ENCODE results near the gene PSPH. TPM values are rescaled to one million over a fixed set of nuclear protein-coding genes. Genes with fewer than 3 reads are reported as not detected.

PSPH gene
- total and polyA plus RNA-seq, 4 donors = 28.7 to 42.4 (median 36.5) TPM

- H3K4me3 ChIP-seq (ENCODE audit: low read depth, low read length) = no peak overlapping the region
- no peaks in the 10 kb centered on the region for H3K27me3 ChIP-seq (ENCODE audit: control insufficient read depth, insufficient read depth, low read length)
- H3K9me3 ChIP-seq (ENCODE audit: control insufficient read depth, insufficient read depth, low read length) = no peaks in the 10 kb centered on the region
- WGBS (ENCODE audit: insufficient coverage) = 80% methylated on average over 1 of the region's 3 CpGs
- no peaks in the 10 kb centered on the region for H3K4me1 ChIP-seq (ENCODE audit: control insufficient read depth, insufficient read depth, low read length)
- peaks cover 43% of the 10 kb centered on the region for H3K36me3 ChIP-seq (ENCODE audit: control insufficient read depth, insufficient read depth, low read length)
- no peak for DNase-seq (ENCODE audit: low read depth in 4 of 6, low spot score in 6 of 6)
- no peak overlapping the region for H3K27ac ChIP-seq (ENCODE audit: low read depth, low read length)
These were observed 71.0 kb downstream of the PSPH start for GRCh38 chr7:55980266-55980665.

- Histone ChIP-seq H3K27ac (ENCODE audit: low read depth, low read length) (no peak overlapping the region), H3K36me3 (ENCODE audit: control insufficient read depth, insufficient read depth, low read length) (peaks cover 32% of the 10 kb centered on the region), H3K9me3 (ENCODE audit: control insufficient read depth, insufficient read depth, low read length) (no peaks in the 10 kb centered on the region), H3K27me3 (ENCODE audit: control insufficient read depth, insufficient read depth, low read length) (no peaks in the 10 kb centered on the region), H3K4me3 (ENCODE audit: low read depth, low read length) (no peak overlapping the region), H3K4me1 (ENCODE audit: control insufficient read depth, insufficient read depth, low read length) (no peaks in the 10 kb centered on the region)
- DNase-seq (ENCODE audit: low read depth in 4 of 6, low spot score in 6 of 6) = peak in 3 of 6 donors; percentile 13 to 78 (median 62)
- WGBS (ENCODE audit: insufficient coverage) = no CpG with 5 or more reads among the region's 4 CpGs
These were observed 73.4 kb downstream of the PSPH start for GRCh38 chr7:55977831-55978230.

- Histone ChIP-seq H3K4me3 (ENCODE audit: low read depth, low read length) (no peak overlapping the region), H3K27ac (ENCODE audit: low read depth, low read length) (no peak overlapping the region), H3K9me3 (ENCODE audit: control insufficient read depth, insufficient read depth, low read length) (no peaks in the 10 kb centered on the region), H3K36me3 (ENCODE audit: control insufficient read depth, insufficient read depth, low read length) (peaks cover 18% of the 10 kb centered on the region), H3K27me3 (ENCODE audit: control insufficient read depth, insufficient read depth, low read length) (no peaks in the 10 kb centered on the region), H3K4me1 (ENCODE audit: control insufficient read depth, insufficient read depth, low read length) (peaks cover under 1% of the 10 kb centered on the region)
- 100% methylated on average over 2 of the region's 7 CpGs for WGBS (ENCODE audit: insufficient coverage)
- DNase-seq (ENCODE audit: low read depth in 4 of 6, low spot score in 6 of 6) = no peak
These were observed 75.1 kb downstream of the PSPH start for GRCh38 chr7:55975988-55976633.

- Histone ChIP-seq H3K27me3 (ENCODE audit: control insufficient read depth, insufficient read depth, low read length) (no peaks in the 10 kb centered on the region), H3K36me3 (ENCODE audit: control insufficient read depth, insufficient read depth, low read length) (peaks cover 18% of the 10 kb centered on the region), H3K9me3 (ENCODE audit: control insufficient read depth, insufficient read depth, low read length) (no peaks in the 10 kb centered on the region), H3K27ac (ENCODE audit: low read depth, low read length) (no peak overlapping the region), H3K4me3 (ENCODE audit: low read depth, low read length) (no peak overlapping the region), H3K4me1 (ENCODE audit: control insufficient read depth, insufficient read depth, low read length) (peaks cover 7% of the 10 kb centered on the region)
- no peak for DNase-seq (ENCODE audit: low read depth in 4 of 6, low spot score in 6 of 6)
- 100% methylated on average over 1 of the region's 7 CpGs for WGBS (ENCODE audit: insufficient coverage)
These were observed 77.4 kb downstream of the PSPH start for GRCh38 chr7:55973747-55974250.

GRCh38 chr7:55970978-55971377 is 80.3 kb downstream of the PSPH start:
- no peak overlapping the region for H3K4me3 ChIP-seq (ENCODE audit: low read depth, low read length)
- no peaks in the 10 kb centered on the region for H3K27me3 ChIP-seq (ENCODE audit: control insufficient read depth, insufficient read depth, low read length)
- no peaks in the 10 kb centered on the region for H3K9me3 ChIP-seq (ENCODE audit: control insufficient read depth, insufficient read depth, low read length)
- peaks cover 17% of the 10 kb centered on the region for H3K4me1 ChIP-seq (ENCODE audit: control insufficient read depth, insufficient read depth, low read length)
- WGBS (ENCODE audit: insufficient coverage) = 75% methylated on average over 4 of the region's 8 CpGs
- DNase-seq (ENCODE audit: low read depth in 4 of 6, low spot score in 6 of 6) = no peak
- peaks cover 32% of the 10 kb centered on the region for H3K36me3 ChIP-seq (ENCODE audit: control insufficient read depth, insufficient read depth, low read length)
- H3K27ac ChIP-seq (ENCODE audit: low read depth, low read length) = no peak overlapping the region

GRCh38 chr7:55970561-55970960 is 80.7 kb downstream of the PSPH start:
- Histone ChIP-seq H3K27ac (ENCODE audit: low read depth, low read length) (no peak overlapping the region), H3K27me3 (ENCODE audit: control insufficient read depth, insufficient read depth, low read length) (no peaks in the 10 kb centered on the region), H3K36me3 (ENCODE audit: control insufficient read depth, insufficient read depth, low read length) (peaks cover 32% of the 10 kb centered on the region), H3K4me1 (ENCODE audit: control insufficient read depth, insufficient read depth, low read length) (peaks cover 21% of the 10 kb centered on the region), H3K9me3 (ENCODE audit: control insufficient read depth, insufficient read depth, low read length) (no peaks in the 10 kb centered on the region), H3K4me3 (ENCODE audit: low read depth, low read length) (no peak overlapping the region)
- no peak for DNase-seq (ENCODE audit: low read depth in 4 of 6, low spot score in 6 of 6)
- 96% methylated on average over 7 of the region's 7 CpGs for WGBS (ENCODE audit: insufficient coverage)

- 98% methylated on average over 6 of the region's 11 CpGs for WGBS (ENCODE audit: insufficient coverage)
- Histone ChIP-seq H3K4me1 (ENCODE audit: control insufficient read depth, insufficient read depth, low read length) (peaks cover 24% of the 10 kb centered on the region), H3K36me3 (ENCODE audit: control insufficient read depth, insufficient read depth, low read length) (peaks cover 30% of the 10 kb centered on the region)
These were observed 81.9 kb downstream of the PSPH start for GRCh38 chr7:55969391-55969790.

GRCh38 chr7:55966851-55967250 is 84.4 kb downstream of the PSPH start:
- H3K9me3 ChIP-seq (ENCODE audit: control insufficient read depth, insufficient read depth, low read length) = no peaks in the 10 kb centered on the region
- peaks cover 30% of the 10 kb centered on the region for H3K36me3 ChIP-seq (ENCODE audit: control insufficient read depth, insufficient read depth, low read length)
- no peak overlapping the region for H3K4me3 ChIP-seq (ENCODE audit: low read depth, low read length)
- WGBS (ENCODE audit: insufficient coverage) = 77% methylated on average over 6 of the region's 6 CpGs
- no peak overlapping the region for H3K27ac ChIP-seq (ENCODE audit: low read depth, low read length)
- no peaks in the 10 kb centered on the region for H3K27me3 ChIP-seq (ENCODE audit: control insufficient read depth, insufficient read depth, low read length)
- DNase-seq (ENCODE audit: low read depth in 4 of 6, low spot score in 6 of 6) = peak in 1 of 6 donors; percentile 6
- peaks cover 29% of the 10 kb centered on the region for H3K4me1 ChIP-seq (ENCODE audit: control insufficient read depth, insufficient read depth, low read length)

More at GRCh38 chr7:55969391-55969790, 81.9 kb downstream of the PSPH start:
- Histone ChIP-seq H3K27ac (ENCODE audit: low read depth, low read length) (no peak overlapping the region), H3K9me3 (ENCODE audit: control insufficient read depth, insufficient read depth, low read length) (no peaks in the 10 kb centered on the region), H3K27me3 (ENCODE audit: control insufficient read depth, insufficient read depth, low read length) (no peaks in the 10 kb centered on the region), H3K4me3 (ENCODE audit: low read depth, low read length) (no peak overlapping the region)
- DNase-seq (ENCODE audit: low read depth in 4 of 6, low spot score in 6 of 6) = no peak

GRCh38 chr7:55965805-55966421 is 85.3 kb downstream of the PSPH start:
- DNase-seq (ENCODE audit: low read depth in 4 of 6, low spot score in 6 of 6) = peak in 1 of 6 donors; percentile 18
- 80% methylated on average over 9 of the region's 13 CpGs for WGBS (ENCODE audit: insufficient coverage)
- no peaks in the 10 kb centered on the region for H3K27me3 ChIP-seq (ENCODE audit: control insufficient read depth, insufficient read depth, low read length)
- H3K4me3 ChIP-seq (ENCODE audit: low read depth, low read length) = no peak overlapping the region
- H3K27ac ChIP-seq (ENCODE audit: low read depth, low read length) = no peak overlapping the region
- peaks cover 27% of the 10 kb centered on the region for H3K4me1 ChIP-seq (ENCODE audit: control insufficient read depth, insufficient read depth, low read length)
- peaks cover 30% of the 10 kb centered on the region for H3K36me3 ChIP-seq (ENCODE audit: control insufficient read depth, insufficient read depth, low read length)
- no peaks in the 10 kb centered on the region for H3K9me3 ChIP-seq (ENCODE audit: control insufficient read depth, insufficient read depth, low read length)

GRCh38 chr7:55965100-55965470 is 86.2 kb downstream of the PSPH start:
- no peaks in the 10 kb centered on the region for H3K27me3 ChIP-seq (ENCODE audit: control insufficient read depth, insufficient read depth, low read length)
- peaks cover 26% of the 10 kb centered on the region for H3K36me3 ChIP-seq (ENCODE audit: control insufficient read depth, insufficient read depth, low read length)
- no peak for DNase-seq (ENCODE audit: low read depth in 4 of 6, low spot score in 6 of 6)
- peak overlapping the region; percentile 56 for H3K4me3 ChIP-seq (ENCODE audit: low read depth, low read length)
- no peaks in the 10 kb centered on the region for H3K9me3 ChIP-seq (ENCODE audit: control insufficient read depth, insufficient read depth, low read length)
- peaks cover 22% of the 10 kb centered on the region for H3K4me1 ChIP-seq (ENCODE audit: control insufficient read depth, insufficient read depth, low read length)
- 0% methylated on average over 11 of the region's 14 CpGs for WGBS (ENCODE audit: insufficient coverage)
- peak overlapping the region; percentile 57 for H3K27ac ChIP-seq (ENCODE audit: low read depth, low read length)
